Activated CD4-positive, alpha-beta T cell treated with anti-CD3 and anti-CD28 coated beads, Interleukin-2, amount 10 ng/mL, durations not matched to agents 24 days and 14 days (primary cell): ENCODE data around the gene RPS15A. TPM values are rescaled to one million over a fixed set of nuclear protein-coding genes. Genes with fewer than 3 reads are reported as not detected.
A peak's percentile ranks its signal among the peaks of the same experiment; 100 is the strongest.
"Not testable (repeated sequence)": the region's sequence is repeated elsewhere in the genome, so short reads cannot be mapped to it uniquely, and the experiment has no call there.

Source experiments
- DNase-seq: peaks from one replicate; pipeline ENCODE4 v3.0.0; 2022
- H3K27ac Mint-ChIP-seq: one replicate; pipeline ENCODE4 v1.8.0; 2022; ENCODE audit warnings: mild to moderate bottlenecking, mixed read lengths
- H3K27me3 Mint-ChIP-seq: one replicate; pipeline ENCODE4 v1.8.0; 2022; ENCODE audit warnings: mixed read lengths
- H3K36me3 Mint-ChIP-seq: one replicate; pipeline ENCODE4 v1.8.0; 2022; ENCODE audit warnings: low read depth, mild to moderate bottlenecking, mixed read lengths
- H3K4me1 Mint-ChIP-seq: one replicate; pipeline ENCODE4 v1.8.0; 2021; ENCODE audit warnings: mixed read lengths
- H3K4me3 Mint-ChIP-seq: one replicate; pipeline ENCODE4 v1.8.0; 2022; ENCODE audit warnings: mild to moderate bottlenecking, moderate library complexity, mixed read lengths
- H3K9me3 Mint-ChIP-seq: one replicate; pipeline ENCODE4 v1.8.0; 2021; ENCODE audit warnings: mixed read lengths
- intact Hi-C: fragments of 100-400 bp; cut with micrococcal nuclease; formaldehyde crosslinking; loops from one replicate; pipeline ENCODE4 v1.15.1; 2023
- total RNA-seq: library from RNA; stranded (reverse); gene quantifications from 2 replicates; pipeline ENCODE4 v1.2.3, GENCODE V29; 2022

The RPS15A gene
- total RNA-seq, 1 donor from 2014 or later: 1,884 TPM

DNA sequence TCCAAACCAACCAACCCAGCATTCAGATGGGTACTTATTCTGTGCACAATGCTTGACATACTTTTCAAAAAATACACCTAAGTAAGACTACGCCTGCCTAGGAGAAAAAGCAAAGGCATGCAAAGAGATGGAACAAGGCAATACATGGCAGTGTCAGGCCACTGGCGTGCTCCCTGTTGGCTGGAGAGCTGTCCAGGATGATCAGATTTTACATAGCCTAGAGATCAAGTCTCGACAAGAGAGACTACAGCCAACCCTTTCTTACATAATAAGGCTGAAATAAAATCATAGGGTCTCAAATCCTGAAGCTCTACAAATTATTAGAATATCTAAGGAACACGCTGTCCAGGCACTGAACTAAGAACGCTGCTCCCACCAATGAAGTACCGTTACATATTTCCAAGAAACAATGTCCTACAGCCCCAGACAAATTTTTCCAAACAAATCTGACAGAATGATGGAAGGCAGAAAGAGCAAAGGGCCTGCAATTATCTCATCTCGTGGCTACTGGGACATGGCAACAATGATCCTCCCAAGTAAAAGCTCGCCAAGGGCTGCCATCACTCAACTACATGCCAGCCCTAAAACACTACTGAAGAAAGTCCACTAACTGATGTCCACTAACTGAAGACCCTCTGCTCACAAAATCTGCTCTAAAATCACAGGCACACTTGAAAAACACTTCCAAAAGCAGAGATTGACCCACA is 5.1 kb downstream of the RPS15A start:
- H3K4me3 Mint-ChIP-seq: peak overlapping the region; percentile 99
- intact Hi-C loops: no loop called here
- peaks cover 69% of the 10 kb centered on the region for H3K36me3 Mint-ChIP-seq
- peak overlapping the region; percentile 70 for H3K27ac Mint-ChIP-seq
- peaks cover 1% of the 10 kb centered on the region for H3K27me3 Mint-ChIP-seq
- no peak for DNase-seq
- peaks cover 51% of the 10 kb centered on the region for H3K4me1 Mint-ChIP-seq
- peaks cover 7% of the 10 kb centered on the region for H3K9me3 Mint-ChIP-seq

DNA sequence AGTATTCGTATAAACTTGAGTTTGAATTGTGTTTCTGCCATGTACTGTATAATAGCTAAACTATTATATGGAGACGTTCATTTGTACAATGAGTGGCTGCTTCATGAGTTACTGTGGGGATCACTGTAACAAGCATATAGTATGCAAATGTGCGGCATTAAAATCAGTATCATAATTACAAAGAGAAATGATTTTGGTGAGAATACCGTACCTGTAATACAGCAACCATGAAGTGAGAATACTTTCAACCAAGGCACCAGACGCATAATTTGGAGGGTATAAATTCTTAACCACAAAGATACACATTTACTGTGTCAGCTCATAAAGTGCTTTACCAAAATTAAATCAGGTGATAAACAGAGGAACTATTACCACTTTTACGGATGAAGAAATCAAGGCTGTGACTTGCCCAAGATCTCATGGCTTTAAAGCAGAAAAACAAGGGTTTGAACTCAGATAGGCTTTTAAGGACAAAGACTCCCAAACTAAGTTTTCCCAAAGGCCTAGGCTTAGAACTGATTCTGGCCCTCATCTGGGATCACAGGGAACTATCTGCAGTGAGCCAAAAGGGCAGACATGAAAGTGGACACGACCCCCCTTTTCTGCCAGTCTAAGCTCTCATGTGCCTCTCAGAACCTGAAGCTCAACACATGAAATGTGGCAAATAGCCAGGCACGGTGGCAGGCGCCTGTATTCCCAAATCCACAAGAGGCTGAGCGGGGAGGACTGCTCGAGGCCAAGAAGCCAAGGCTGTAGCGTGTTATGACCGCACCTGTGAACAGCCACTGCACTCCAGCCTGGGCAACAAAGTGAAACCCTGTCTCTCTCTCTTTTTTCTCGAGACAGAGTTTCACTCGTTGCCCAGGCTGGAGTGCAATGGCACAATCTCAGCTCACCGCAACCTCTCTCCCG is 6.4 kb downstream of the RPS15A start:
- no peak for DNase-seq
- peaks cover 55% of the 10 kb centered on the region for H3K36me3 Mint-ChIP-seq
- peaks cover 46% of the 10 kb centered on the region for H3K4me1 Mint-ChIP-seq
- intact Hi-C loops: no loop called here
- H3K27me3 Mint-ChIP-seq: no peaks in the 10 kb centered on the region
- peaks cover 7% of the 10 kb centered on the region for H3K9me3 Mint-ChIP-seq
- H3K4me3 Mint-ChIP-seq: no peak overlapping the region
- H3K27ac Mint-ChIP-seq: peak overlapping the region; percentile 57

DNA sequence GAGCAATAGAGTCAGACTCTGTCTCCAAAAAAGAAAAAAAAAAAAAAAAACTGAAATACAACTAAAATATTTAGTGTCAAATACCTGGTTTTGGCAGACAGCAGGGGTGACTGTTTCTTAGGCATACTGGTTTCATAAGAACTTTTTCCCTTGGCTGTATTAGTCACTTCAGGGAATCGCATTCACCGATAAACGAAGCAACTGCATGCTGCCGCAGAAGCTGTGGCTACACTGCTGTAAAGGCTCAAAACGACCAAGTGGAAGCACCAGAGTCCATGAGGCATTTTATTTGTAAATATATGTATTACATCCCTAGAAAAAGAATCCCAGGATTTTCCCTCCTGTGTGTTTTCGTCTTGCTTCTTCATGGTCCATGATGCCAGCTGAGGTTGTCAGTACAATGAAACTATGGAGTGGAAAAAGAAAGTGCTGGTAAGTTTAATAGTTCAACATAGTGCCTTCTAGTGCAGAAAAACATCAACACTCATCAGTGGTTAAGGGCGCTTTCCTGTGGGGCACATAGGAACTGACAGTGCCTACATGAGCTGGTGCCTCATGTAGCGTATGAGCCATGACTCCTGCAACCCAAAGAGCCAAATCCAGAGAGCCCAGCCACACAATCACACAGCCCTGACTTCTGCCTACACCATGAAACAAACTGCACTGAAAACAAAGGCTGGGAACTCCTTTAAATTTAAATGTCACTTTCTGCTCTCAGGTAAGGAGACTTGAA is 7.3 kb downstream of the RPS15A start:
- peak overlapping the region; percentile 57 for H3K27ac Mint-ChIP-seq
- no peaks in the 10 kb centered on the region for H3K27me3 Mint-ChIP-seq
- intact Hi-C loops: no loop called here
- DNase-seq: no peak
- H3K4me3 Mint-ChIP-seq: no peak overlapping the region
- H3K4me1 Mint-ChIP-seq: peaks cover 38% of the 10 kb centered on the region
- H3K36me3 Mint-ChIP-seq: peaks cover 50% of the 10 kb centered on the region
- H3K9me3 Mint-ChIP-seq: peaks cover 7% of the 10 kb centered on the region

- H3K4me3 Mint-ChIP-seq, H3K27ac Mint-ChIP-seq, H3K9me3 Mint-ChIP-seq, DNase-seq, H3K27me3 Mint-ChIP-seq, intact Hi-C loops: not testable (repeated sequence)
- H3K4me1 Mint-ChIP-seq: peaks cover 28% of the 10 kb centered on the region
- peaks cover 40% of the 10 kb centered on the region for H3K36me3 Mint-ChIP-seq
Measured at GRCh38 chr16:18781232-18781631, 8.9 kb downstream of the RPS15A start.

- H3K9me3 Mint-ChIP-seq, H3K4me3 Mint-ChIP-seq, H3K27me3 Mint-ChIP-seq, DNase-seq, intact Hi-C loops, H3K27ac Mint-ChIP-seq: not testable (repeated sequence)
- H3K36me3 Mint-ChIP-seq: peaks cover 33% of the 10 kb centered on the region
- peaks cover 21% of the 10 kb centered on the region for H3K4me1 Mint-ChIP-seq
Measured at GRCh38 chr16:18780460-18781026, 9.6 kb downstream of the RPS15A start.

DNA sequence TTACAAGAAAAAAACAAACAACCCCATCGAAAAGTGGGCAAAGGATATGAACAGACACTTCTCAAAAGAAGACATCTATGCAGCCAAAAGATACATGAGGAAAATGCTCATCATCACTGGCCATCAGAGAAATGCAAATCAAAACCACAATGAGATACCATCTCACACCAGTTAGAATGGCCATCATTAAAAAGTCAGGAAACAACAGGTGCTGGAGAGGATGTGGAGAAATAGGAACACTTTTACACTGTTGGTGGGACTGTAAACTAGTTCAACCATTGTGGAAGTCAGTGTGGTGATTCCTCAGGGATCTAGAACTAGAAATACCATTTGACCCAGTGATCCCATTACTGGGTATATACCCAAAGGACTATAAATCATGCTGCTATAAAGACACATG is 12.5 kb downstream of the RPS15A start:
- H3K36me3 Mint-ChIP-seq, H3K27me3 Mint-ChIP-seq, H3K4me3 Mint-ChIP-seq, intact Hi-C loops, DNase-seq, H3K9me3 Mint-ChIP-seq, H3K27ac Mint-ChIP-seq, H3K4me1 Mint-ChIP-seq: not testable (repeated sequence)

GRCh38 chr16:18776334-18776733 is 13.8 kb downstream of the RPS15A start:
- H3K27me3 Mint-ChIP-seq, H3K4me1 Mint-ChIP-seq: not testable (repeated sequence)

GRCh38 chr16:18774651-18775050 is 15.5 kb downstream of the RPS15A start:
- H3K4me1 Mint-ChIP-seq, intact Hi-C loops, H3K27ac Mint-ChIP-seq, H3K9me3 Mint-ChIP-seq, H3K27me3 Mint-ChIP-seq, H3K4me3 Mint-ChIP-seq: not testable (repeated sequence)
- H3K36me3 Mint-ChIP-seq: peaks cover 15% of the 10 kb centered on the region
- peak; percentile 43 for DNase-seq

More at GRCh38 chr16:18776334-18776733, 13.8 kb downstream of the RPS15A start:
- peaks cover 11% of the 10 kb centered on the region for H3K36me3 Mint-ChIP-seq
- H3K4me3 Mint-ChIP-seq, H3K9me3 Mint-ChIP-seq, DNase-seq, H3K27ac Mint-ChIP-seq, intact Hi-C loops: not testable (repeated sequence)

DNA sequence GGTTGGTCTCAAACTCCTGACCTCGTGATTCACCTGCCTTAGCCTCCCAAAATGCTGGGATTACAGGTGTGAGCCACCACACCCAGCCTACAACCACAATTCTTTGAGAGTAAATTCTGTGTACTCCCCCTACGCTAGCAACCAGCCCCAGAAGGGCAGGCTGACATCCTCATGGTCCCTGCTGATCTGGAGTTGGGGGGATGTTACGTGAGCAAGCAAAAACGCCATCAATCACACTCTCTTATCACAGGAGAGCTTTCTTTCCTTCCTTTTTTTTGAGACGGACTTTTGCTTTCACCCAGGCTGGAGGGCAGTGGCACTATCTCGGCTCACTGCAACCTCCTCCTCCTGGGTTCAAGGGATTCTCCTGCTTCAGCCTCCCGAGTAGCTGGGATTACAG is 18.0 kb downstream of the RPS15A start:
- intact Hi-C loops, H3K4me1 Mint-ChIP-seq, H3K9me3 Mint-ChIP-seq, DNase-seq, H3K27ac Mint-ChIP-seq, H3K27me3 Mint-ChIP-seq, H3K4me3 Mint-ChIP-seq: not testable (repeated sequence)
- peaks cover 13% of the 10 kb centered on the region for H3K36me3 Mint-ChIP-seq

- H3K27me3 Mint-ChIP-seq, H3K9me3 Mint-ChIP-seq, H3K36me3 Mint-ChIP-seq, intact Hi-C loops: not testable (repeated sequence)
- Mint-ChIP-seq H3K4me3 (peak overlapping the region; percentile 64), H3K4me1 (peaks cover 11% of the 10 kb centered on the region), H3K27ac (peak overlapping the region; percentile 92)
- peak; percentile 53 for DNase-seq
Measured at GRCh38 chr16:18770336-18770962, 19.7 kb downstream of the RPS15A start.

GRCh38 chr16:18767217-18767616 is 22.9 kb downstream of the RPS15A start:
- intact Hi-C loops, H3K27ac Mint-ChIP-seq, H3K4me3 Mint-ChIP-seq, H3K9me3 Mint-ChIP-seq, H3K27me3 Mint-ChIP-seq, H3K36me3 Mint-ChIP-seq: not testable (repeated sequence)
- peaks cover 17% of the 10 kb centered on the region for H3K4me1 Mint-ChIP-seq
- peak; percentile 84 for DNase-seq

DNA sequence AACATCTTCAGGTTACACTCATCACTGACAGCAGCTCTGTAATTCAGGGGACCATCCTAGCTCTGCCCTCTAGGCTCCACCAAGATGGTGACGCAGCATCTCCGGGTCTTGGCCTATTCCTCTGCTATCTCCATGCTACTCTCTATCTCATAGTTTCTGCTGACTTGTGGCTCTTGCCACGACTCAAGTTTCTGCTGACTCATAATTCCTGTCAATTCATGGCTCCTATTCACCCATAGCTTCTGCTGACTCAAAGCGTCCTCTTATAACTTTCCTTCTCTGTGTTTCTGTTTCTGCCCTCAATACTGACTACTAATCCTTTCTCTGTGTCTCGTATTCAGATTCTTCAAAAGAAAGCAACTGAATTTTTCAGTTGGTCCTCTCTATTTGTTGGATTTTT is 27.4 kb downstream of the RPS15A start:
- H3K36me3 Mint-ChIP-seq, H3K27me3 Mint-ChIP-seq, H3K9me3 Mint-ChIP-seq, H3K4me3 Mint-ChIP-seq, DNase-seq, H3K27ac Mint-ChIP-seq, intact Hi-C loops: not testable (repeated sequence)
- peaks cover 21% of the 10 kb centered on the region for H3K4me1 Mint-ChIP-seq
